ENCODE results near the gene JMJD6.

JMJD6 gene

DNA sequence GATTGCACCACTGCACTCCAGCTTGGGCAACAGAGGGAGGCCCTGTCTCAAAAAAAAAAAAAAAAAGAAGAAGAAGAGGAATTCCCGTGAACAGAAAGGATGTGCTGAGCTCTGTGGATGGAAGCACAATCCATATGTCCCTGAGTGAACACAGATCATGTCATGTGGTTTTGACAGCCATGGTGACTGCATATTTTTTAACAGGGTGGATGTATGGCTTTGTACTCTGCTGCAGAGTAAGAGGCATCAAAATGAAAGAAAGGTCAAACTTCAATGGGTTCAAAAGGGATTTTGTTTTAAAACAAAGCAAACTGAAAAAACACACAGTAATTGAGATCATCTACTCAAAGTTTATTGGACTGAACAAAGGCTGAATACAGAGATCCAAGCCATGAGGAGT, 47.2 kb downstream of the JMJD6 start:
- WGBS, 2 experiments = 81 to 91% methylated on average over 1 of the region's 1 CpG
- no peaks in the 10 kb centered on the region for H3K27me3 ChIP-seq (ENCODE audit: control insufficient read depth, insufficient read depth, low read length, poor library complexity, severe bottlenecking)
- no peak overlapping the region for H3K4me3 ChIP-seq (ENCODE audit: insufficient read depth, low read depth, low read length)
- H3K36me3 ChIP-seq (ENCODE audit: control insufficient read depth, insufficient read depth, low read length) = no peaks in the 10 kb centered on the region
- peaks cover 13% of the 10 kb centered on the region for H3K4me1 ChIP-seq (ENCODE audit: control insufficient read depth, insufficient read depth, low read length)
- no peak overlapping the region for H3K27ac ChIP-seq (ENCODE audit: insufficient read depth, low read depth, low read length, poor library complexity, severe bottlenecking)
- H3K9me3 ChIP-seq (ENCODE audit: control insufficient read depth, low read length) = no peaks in the 10 kb centered on the region

DNA sequence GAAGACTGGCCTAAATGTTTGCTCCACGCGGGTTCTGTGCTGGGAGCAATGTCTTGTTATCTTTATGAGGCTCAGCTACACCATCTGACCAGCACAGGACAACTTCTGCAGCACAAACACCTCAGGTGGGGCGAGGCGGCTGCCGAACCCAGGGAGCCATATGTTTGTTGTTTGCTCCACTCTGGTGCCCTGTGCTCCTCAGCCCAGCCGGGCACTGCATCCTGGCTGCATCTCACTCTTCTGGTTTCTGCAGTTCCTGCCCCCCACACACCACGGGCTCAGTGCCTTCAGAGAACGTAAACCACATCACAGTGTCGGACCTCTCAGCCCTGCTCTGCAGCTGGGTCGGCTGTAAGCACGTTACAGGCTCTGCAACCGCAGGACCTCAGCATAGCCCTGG, 48.1 kb downstream of the JMJD6 start:
- H3K4me3 ChIP-seq (ENCODE audit: insufficient read depth, low read depth, low read length) = no peak overlapping the region
- H3K27ac ChIP-seq (ENCODE audit: insufficient read depth, low read depth, low read length, poor library complexity, severe bottlenecking) = no peak overlapping the region
- no peaks in the 10 kb centered on the region for H3K36me3 ChIP-seq (ENCODE audit: control insufficient read depth, insufficient read depth, low read length)
- peaks cover 4% of the 10 kb centered on the region for H3K4me1 ChIP-seq (ENCODE audit: control insufficient read depth, insufficient read depth, low read length)
- 83 to 86% methylated on average over 12 of the region's 12 CpGs for WGBS, 2 experiments
- no peaks in the 10 kb centered on the region for H3K9me3 ChIP-seq (ENCODE audit: control insufficient read depth, low read length)
- H3K27me3 ChIP-seq (ENCODE audit: control insufficient read depth, insufficient read depth, low read length, poor library complexity, severe bottlenecking) = no peaks in the 10 kb centered on the region

DNA sequence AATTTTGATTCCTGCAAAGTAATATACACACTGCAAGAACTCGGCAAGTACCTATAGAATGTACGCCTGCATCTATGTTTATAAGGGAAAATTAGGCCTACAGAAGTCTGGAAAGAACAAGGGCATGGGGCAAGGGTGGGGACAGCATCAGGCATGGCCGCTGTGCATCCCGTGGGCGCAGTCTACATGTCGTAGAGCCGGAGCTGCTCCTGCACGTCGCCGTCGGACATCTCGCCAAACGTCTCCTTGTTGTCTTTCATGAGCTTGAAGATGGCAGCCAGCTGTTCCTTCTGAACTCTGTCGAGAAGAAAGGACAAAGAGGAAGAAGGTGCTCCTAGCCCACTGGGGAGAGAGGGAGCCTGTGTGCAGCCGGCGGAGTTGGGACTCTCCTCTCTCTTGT, 49.0 kb downstream of the JMJD6 start:
- no peaks in the 10 kb centered on the region for H3K36me3 ChIP-seq (ENCODE audit: control insufficient read depth, insufficient read depth, low read length)
- H3K9me3 ChIP-seq (ENCODE audit: control insufficient read depth, low read length) = no peaks in the 10 kb centered on the region
- no peak overlapping the region for H3K4me3 ChIP-seq (ENCODE audit: insufficient read depth, low read depth, low read length)
- H3K27me3 ChIP-seq (ENCODE audit: control insufficient read depth, insufficient read depth, low read length, poor library complexity, severe bottlenecking) = no peaks in the 10 kb centered on the region
- WGBS, 2 experiments = 94 to 95% methylated on average over 16 of the region's 16 CpGs
- H3K27ac ChIP-seq (ENCODE audit: insufficient read depth, low read depth, low read length, poor library complexity, severe bottlenecking) = no peak overlapping the region
- H3K4me1 ChIP-seq (ENCODE audit: control insufficient read depth, insufficient read depth, low read length) = no peaks in the 10 kb centered on the region

DNA sequence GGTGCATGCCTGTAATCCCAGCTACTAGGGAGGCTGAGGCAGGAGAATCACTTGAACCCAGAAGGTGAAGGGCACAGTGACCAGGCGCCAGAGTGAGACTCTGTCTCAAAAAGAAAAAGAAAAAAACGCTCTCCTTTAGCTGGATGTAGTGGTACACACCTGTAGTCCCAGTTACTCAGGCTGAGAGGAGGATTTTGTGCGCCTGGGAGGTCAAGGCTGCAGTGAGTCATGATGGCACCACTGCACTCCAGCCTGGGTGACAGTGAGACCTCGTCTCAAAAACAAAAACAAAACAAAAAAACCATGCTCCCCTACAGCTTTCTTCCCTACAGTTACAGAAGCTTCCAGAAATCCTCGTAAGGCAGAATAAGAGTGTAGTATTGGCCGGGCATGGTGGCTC, 49.8 kb downstream of the JMJD6 start:
- Histone ChIP-seq H3K4me1 (ENCODE audit: control insufficient read depth, insufficient read depth, low read length) (no peaks in the 10 kb centered on the region), H3K4me3 (ENCODE audit: insufficient read depth, low read depth, low read length) (no peak overlapping the region), H3K27ac (ENCODE audit: insufficient read depth, low read depth, low read length, poor library complexity, severe bottlenecking) (no peak overlapping the region), H3K27me3 (ENCODE audit: control insufficient read depth, insufficient read depth, low read length, poor library complexity, severe bottlenecking) (no peaks in the 10 kb centered on the region), H3K36me3 (ENCODE audit: control insufficient read depth, insufficient read depth, low read length) (no peaks in the 10 kb centered on the region), H3K9me3 (ENCODE audit: control insufficient read depth, low read length) (no peaks in the 10 kb centered on the region)
- WGBS, 2 experiments = 89% methylated on average over 6 of the region's 6 CpGs

DNA sequence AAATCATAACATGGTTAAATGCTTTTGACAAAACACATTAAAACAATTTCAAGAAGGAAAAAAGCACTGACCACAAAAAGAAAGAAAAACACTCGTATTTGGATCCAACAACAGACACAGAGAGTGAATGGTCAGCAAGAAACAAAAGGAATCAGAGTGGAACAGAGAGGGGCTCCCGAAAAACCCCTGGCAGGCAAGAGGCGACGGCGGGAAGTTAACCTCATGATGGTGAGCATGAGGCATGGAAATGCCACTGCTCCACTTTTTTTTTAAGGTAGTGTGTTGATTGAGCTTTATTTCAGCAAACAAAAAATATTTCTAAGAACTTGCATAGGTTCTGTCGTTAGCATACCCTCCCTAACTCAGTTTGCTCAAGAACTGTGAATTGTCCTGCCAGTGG, 50.8 kb downstream of the JMJD6 start:
- Histone ChIP-seq H3K36me3 (ENCODE audit: control insufficient read depth, insufficient read depth, low read length) (no peaks in the 10 kb centered on the region), H3K9me3 (ENCODE audit: control insufficient read depth, low read length) (no peaks in the 10 kb centered on the region), H3K27me3 (ENCODE audit: control insufficient read depth, insufficient read depth, low read length, poor library complexity, severe bottlenecking) (no peaks in the 10 kb centered on the region), H3K27ac (ENCODE audit: insufficient read depth, low read depth, low read length, poor library complexity, severe bottlenecking) (no peak overlapping the region), H3K4me3 (ENCODE audit: insufficient read depth, low read depth, low read length) (no peak overlapping the region), H3K4me1 (ENCODE audit: control insufficient read depth, insufficient read depth, low read length) (no peaks in the 10 kb centered on the region)
- WGBS, 2 experiments = 94 to 97% methylated on average over 6 of the region's 6 CpGs

DNA sequence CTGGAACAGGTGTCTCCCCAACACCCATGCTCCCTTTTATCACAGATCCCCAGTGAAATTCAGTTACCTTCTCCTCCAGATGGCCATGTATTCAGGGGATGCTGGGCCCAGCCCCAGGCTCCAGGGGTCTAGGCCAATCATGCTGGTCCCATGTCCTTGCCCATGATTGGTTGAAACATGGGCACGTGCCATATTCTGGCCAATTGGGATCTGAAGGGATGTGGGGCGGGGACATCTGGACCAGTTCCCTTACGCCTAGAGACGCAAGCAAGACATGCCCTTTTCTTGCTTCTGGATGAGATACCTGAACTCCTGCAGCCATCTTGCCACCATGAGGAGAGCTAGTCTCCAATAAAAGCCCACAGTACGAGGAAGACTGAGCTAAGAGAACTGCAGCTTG, 51.8 kb downstream of the JMJD6 start:
- H3K27ac ChIP-seq (ENCODE audit: insufficient read depth, low read depth, low read length, poor library complexity, severe bottlenecking) = no peak overlapping the region
- no peaks in the 10 kb centered on the region for H3K4me1 ChIP-seq (ENCODE audit: control insufficient read depth, insufficient read depth, low read length)
- H3K36me3 ChIP-seq (ENCODE audit: control insufficient read depth, insufficient read depth, low read length) = no peaks in the 10 kb centered on the region
- no peaks in the 10 kb centered on the region for H3K9me3 ChIP-seq (ENCODE audit: control insufficient read depth, low read length)
- no peak overlapping the region for H3K4me3 ChIP-seq (ENCODE audit: insufficient read depth, low read depth, low read length)
- H3K27me3 ChIP-seq (ENCODE audit: control insufficient read depth, insufficient read depth, low read length, poor library complexity, severe bottlenecking) = no peaks in the 10 kb centered on the region
- WGBS, 2 experiments = 92 to 94% methylated on average over 5 of the region's 5 CpGs

DNA sequence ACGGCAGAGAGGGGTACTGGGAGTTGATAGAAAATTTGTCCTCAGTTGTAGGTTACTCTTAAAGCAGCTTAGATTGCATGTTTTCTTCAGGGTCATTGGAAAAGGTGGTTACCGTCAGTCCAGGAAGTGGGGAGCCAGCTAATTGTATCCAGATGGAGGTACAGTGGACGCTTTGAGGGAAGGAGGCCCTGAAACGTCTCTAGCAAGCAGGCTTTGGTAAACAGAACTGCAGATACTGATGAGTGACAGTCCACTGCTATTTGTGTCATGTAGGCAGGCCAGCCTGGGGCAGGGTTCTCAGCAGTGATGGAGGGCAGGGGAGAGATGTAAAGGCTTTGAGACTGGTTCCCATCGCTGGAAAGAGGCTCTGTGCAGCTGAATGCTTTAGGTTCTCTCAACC, 52.7 kb downstream of the JMJD6 start:
- Histone ChIP-seq H3K27ac (ENCODE audit: insufficient read depth, low read depth, low read length, poor library complexity, severe bottlenecking) (no peak overlapping the region), H3K36me3 (ENCODE audit: control insufficient read depth, insufficient read depth, low read length) (no peaks in the 10 kb centered on the region), H3K27me3 (ENCODE audit: control insufficient read depth, insufficient read depth, low read length, poor library complexity, severe bottlenecking) (no peaks in the 10 kb centered on the region), H3K4me1 (ENCODE audit: control insufficient read depth, insufficient read depth, low read length) (no peaks in the 10 kb centered on the region), H3K4me3 (ENCODE audit: insufficient read depth, low read depth, low read length) (no peak overlapping the region), H3K9me3 (ENCODE audit: control insufficient read depth, low read length) (no peaks in the 10 kb centered on the region)
- 90 to 92% methylated on average over 5 of the region's 5 CpGs for WGBS, 2 experiments

DNA sequence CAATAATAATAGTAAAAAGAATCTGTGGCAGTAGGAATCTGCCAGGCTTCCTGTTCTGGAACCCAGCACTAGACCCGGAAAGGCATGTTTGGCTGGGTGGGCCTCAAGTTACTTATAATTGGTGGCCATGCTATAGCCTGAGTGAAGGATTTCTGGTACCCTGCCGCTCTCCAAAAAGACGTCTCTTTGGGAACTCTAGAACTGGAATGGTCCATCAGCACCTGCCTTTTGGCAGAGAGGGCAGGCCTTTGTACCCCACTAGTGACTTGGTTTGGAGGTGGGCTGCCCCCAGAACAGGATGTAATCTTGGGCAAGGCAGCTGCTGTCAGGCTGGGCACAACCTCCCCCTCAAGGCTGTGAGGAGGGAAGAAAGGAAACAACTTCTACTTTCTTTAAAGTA, 53.5 kb downstream of the JMJD6 start:
- H3K27ac ChIP-seq (ENCODE audit: insufficient read depth, low read depth, low read length, poor library complexity, severe bottlenecking) = no peak overlapping the region
- H3K36me3 ChIP-seq (ENCODE audit: control insufficient read depth, insufficient read depth, low read length) = no peaks in the 10 kb centered on the region
- no peaks in the 10 kb centered on the region for H3K27me3 ChIP-seq (ENCODE audit: control insufficient read depth, insufficient read depth, low read length, poor library complexity, severe bottlenecking)
- H3K4me1 ChIP-seq (ENCODE audit: control insufficient read depth, insufficient read depth, low read length) = no peaks in the 10 kb centered on the region
- H3K4me3 ChIP-seq (ENCODE audit: insufficient read depth, low read depth, low read length) = no peak overlapping the region
- WGBS, 2 experiments = 93% methylated on average over 3 of the region's 3 CpGs
- H3K9me3 ChIP-seq (ENCODE audit: control insufficient read depth, low read length) = no peaks in the 10 kb centered on the region

DNA sequence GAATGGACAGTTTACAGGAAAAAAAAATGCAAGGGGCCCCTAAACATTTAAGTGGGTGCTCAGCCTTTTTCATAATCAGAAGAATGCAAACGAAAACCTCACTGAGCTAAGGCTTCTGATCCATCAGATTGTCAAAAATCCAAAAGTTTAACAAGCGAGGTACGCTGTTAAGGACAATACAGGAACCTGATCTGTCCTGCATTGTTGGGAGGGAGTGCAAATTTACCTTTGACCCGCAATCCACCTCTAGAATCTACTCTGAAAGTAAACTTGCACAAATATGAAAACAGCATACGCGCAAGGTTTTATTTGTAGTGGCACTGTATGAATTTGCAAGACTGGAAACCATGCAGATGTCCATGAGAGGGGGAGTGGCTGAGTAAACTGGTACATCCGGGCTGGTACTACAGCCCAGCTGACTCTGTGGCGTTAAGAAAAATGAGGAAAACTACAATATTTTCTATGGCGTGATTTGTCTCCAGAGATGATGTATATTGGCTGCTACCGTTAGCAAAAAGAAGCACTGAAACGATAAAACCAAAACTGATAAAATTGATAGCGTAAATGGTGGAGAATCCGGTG, 54.0 kb downstream of the JMJD6 start:
- Histone ChIP-seq H3K27ac (ENCODE audit: insufficient read depth, low read depth, low read length, poor library complexity, severe bottlenecking) (no peak overlapping the region), H3K9me3 (ENCODE audit: control insufficient read depth, low read length) (no peaks in the 10 kb centered on the region), H3K27me3 (ENCODE audit: control insufficient read depth, insufficient read depth, low read length, poor library complexity, severe bottlenecking) (no peaks in the 10 kb centered on the region), H3K4me1 (ENCODE audit: control insufficient read depth, insufficient read depth, low read length) (no peaks in the 10 kb centered on the region), H3K36me3 (ENCODE audit: control insufficient read depth, insufficient read depth, low read length) (no peaks in the 10 kb centered on the region), H3K4me3 (ENCODE audit: insufficient read depth, low read depth, low read length) (peak overlapping the region; percentile 56)
- 71 to 75% methylated on average over 13 of the region's 13 CpGs for WGBS, 2 experiments

DNA sequence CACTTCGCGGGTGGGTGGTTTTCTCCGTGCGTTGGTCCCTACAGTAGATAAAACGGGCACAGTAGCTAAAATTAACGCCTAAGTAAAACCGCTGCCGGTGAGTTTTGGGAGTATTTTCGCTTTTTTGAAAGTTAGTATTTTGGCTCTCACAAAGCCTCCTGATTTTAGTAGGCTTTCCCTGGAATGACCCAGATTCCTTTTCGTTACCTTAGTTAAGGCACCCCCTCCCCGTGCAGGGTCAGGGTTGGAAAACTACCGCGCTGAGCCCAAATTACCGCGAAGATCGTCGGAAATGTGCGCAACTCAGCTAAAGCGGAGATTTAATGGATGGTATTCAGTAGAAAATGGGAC, 54.5 kb downstream of the JMJD6 start:
- 0 to 1% methylated on average over 19 of the region's 19 CpGs for WGBS, 2 experiments
- no peaks in the 10 kb centered on the region for H3K9me3 ChIP-seq (ENCODE audit: control insufficient read depth, low read length)
- H3K27me3 ChIP-seq (ENCODE audit: control insufficient read depth, insufficient read depth, low read length, poor library complexity, severe bottlenecking) = no peaks in the 10 kb centered on the region
- no peaks in the 10 kb centered on the region for H3K4me1 ChIP-seq (ENCODE audit: control insufficient read depth, insufficient read depth, low read length)
- H3K36me3 ChIP-seq (ENCODE audit: control insufficient read depth, insufficient read depth, low read length) = no peaks in the 10 kb centered on the region
- no peak overlapping the region for H3K27ac ChIP-seq (ENCODE audit: insufficient read depth, low read depth, low read length, poor library complexity, severe bottlenecking)
- H3K4me3 ChIP-seq (ENCODE audit: insufficient read depth, low read depth, low read length) = peak overlapping the region; percentile 56
